Measurements from ENCODE around the gene GAS7. TPM values are rescaled to one million over a fixed set of nuclear protein-coding genes. Genes with fewer than 3 reads are reported as not detected.

GAS7 gene
- total and polyA plus RNA-seq, 10 of the 15 experiments (the other 5 are each of a cell fraction or from before 2014, with no cell fraction given): 2.3 to 53.4 (median 24.0) TPM

DNA sequence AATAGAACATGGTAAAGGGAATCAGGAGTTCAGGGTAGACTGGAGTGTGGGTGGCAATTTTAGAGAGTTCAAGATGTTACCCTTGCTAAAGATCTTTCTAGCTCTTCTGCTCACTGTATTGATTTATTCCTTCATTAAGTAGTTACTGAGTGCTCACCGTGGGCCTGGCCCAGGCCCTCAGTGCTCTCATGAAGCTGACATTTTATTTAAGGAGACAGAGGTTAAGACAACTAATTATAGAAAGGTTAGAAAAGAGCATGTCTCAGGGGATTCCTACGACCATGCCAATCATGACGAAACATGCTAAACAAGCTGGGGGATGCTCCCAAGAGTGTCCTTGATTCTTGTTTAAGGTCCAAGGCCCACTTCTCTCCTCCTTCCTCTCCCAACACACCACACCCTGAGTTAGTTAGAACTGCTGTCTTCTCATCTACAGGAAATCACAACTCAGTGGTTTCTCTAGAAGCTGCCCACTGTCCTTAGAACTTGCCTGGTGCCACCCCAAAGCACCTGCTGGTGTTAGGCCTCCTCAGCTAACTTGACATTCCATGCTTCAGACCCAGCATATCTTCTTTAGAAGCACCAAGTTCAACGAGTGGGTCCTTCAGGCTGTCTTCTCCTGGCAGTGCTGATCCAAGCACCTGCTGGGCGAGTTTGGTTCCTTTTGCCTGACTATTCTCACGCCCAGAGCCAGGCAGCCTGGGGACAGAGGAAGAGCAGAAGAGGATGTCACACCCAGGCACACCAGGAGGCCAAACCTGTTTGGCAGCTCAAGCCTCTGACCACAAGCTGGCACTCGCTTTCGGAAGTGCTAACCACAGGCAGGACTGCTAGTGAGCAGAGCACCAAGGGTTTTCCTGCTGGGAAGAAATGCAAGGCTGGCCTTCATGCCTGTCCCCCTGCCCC, 79.0 kb downstream of the GAS7 start (continued):
- TF ChIP-seq ZBTB40 (IDR thresholded peaks at IDR 0.05; ENCODE audit: borderline replicate concordance): no peak
- no peak for TF ChIP-seq ZNF622 (IDR thresholded peaks at IDR 0.05)
- TF ChIP-seq JUND (IDR thresholded peaks at IDR 0.05; ENCODE audit: low read depth, low read length): no peak

DNA sequence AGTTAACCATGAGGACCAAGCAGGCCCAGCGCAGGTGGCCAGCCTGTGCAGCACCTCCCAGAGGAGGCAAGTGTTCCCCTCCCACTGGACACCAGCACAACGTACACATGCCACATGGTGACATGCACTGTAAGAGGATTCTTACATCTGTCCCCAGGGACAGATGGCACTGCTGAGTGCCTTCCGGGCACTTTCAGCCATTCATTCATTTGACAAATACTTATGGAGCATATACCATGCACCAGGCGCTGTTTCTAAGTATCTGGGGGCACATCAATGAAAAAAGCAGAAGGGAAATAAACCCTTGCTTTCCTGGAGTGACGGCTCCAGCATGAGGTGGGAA, 79.6 kb downstream of the GAS7 start:
- 67% methylated on average over 5 of the region's 5 CpGs for WGBS (ENCODE audit: insufficient coverage, insufficient replicate concordance, low lambda C conversion rate, missing lambda C conversion rate)
- H3K36me3 ChIP-seq (ENCODE audit: control insufficient read depth in 2 of 2, insufficient read depth in 2 of 2, low read length in 1 of 2): no peaks in the 10 kb centered on the region
- TF ChIP-seq EP300 (IDR thresholded peaks at IDR 0.05; ENCODE audit: borderline replicate concordance in 1 of 2, control insufficient read depth in 1 of 2, low read depth in 2 of 2, low read length in 2 of 2) (no peak), ATF3 (IDR thresholded peaks at IDR 0.05; ENCODE audit: borderline replicate concordance, extremely low read depth, low read depth, low read length) (no peak)
- no peak overlapping the region for H3K27ac ChIP-seq (ENCODE audit: control insufficient read depth, insufficient read depth)
- FAIRE-seq (no peak), ATAC-seq (no peak), DNase-seq (ENCODE audit: low read depth, low spot score) (no peak)
- H2AFZ ChIP-seq (ENCODE audit: control insufficient read depth, low read depth, low read length): no peak overlapping the region
- SMC1A ChIA-PET (ENCODE audit: uncharacterized antibody, unreplicated experiment): interaction anchor here (0.6 to 1.1 kb wide), 2 partner anchors 45 to 150 kb away, joined by 3 read pairs; no protein-coding TSS in a partner anchor
- H3K9me3 ChIP-seq (replicated peaks; ENCODE audit: control insufficient read depth, insufficient read depth, low read length): no peaks in the 10 kb centered on the region; the same call in 2 of the 3 replicates
- H3K4me2 ChIP-seq (ENCODE audit: control insufficient read depth, insufficient read depth): no peak overlapping the region
- POLR2A ChIA-PET: no interaction called here
- intact Hi-C loops (cut with micrococcal nuclease; ENCODE audit: unreplicated experiment): no loop called here
- H3K4me3 ChIP-seq: no peak overlapping the region
- no peak overlapping the region for H3K9ac ChIP-seq (ENCODE audit: control insufficient read depth, insufficient read depth, low read length)
- H3K4me1 ChIP-seq (ENCODE audit: control insufficient read depth, insufficient read depth, low read length): peaks cover 51% of the 10 kb centered on the region
- CTCF ChIA-PET: interaction anchor here (1.3 kb wide), 1 partner anchor 108 kb away, joined by 5 read pairs; no protein-coding TSS in a partner anchor
- RAD21 ChIA-PET (ENCODE audit: unreplicated experiment): no interaction called here
- no peaks in the 10 kb centered on the region for H4K20me1 ChIP-seq (ENCODE audit: control insufficient read depth, insufficient read depth)
- no peaks in the 10 kb centered on the region for H3K79me2 ChIP-seq (ENCODE audit: control insufficient read depth, insufficient read depth, low read length)
- H3K27me3 ChIP-seq (replicated peaks in 1 of 2; ENCODE audit: control insufficient read depth in 2 of 2, insufficient read depth in 2 of 2, low read length in 1 of 2): 0 out of 4 replicates have a peak, but pooled peaks cover 0 to 1% of the 10 kb centered on the region in 2 experiments
- in situ Hi-C loops (cut with MboI): no loop called here
- BruUV-seq (replicated peaks): no TSS peak
